GM21423 (cell line): ENCODE measurements around the gene KDR.

ENCODE experiments used
- ATAC-seq: cut with Tn5 transposase; IDR thresholded peaks from one replicate; pipeline ENCODE4 v1.9.1; 2021; ENCODE audit warnings: mild to moderate bottlenecking, moderate library complexity; ENCODE audit not compliant: unreplicated experiment

KDR gene

GRCh38 chr4:55125087-55125721 lies at the start of gene KDR:
Gene KDR (minus strand): TSS chr4:55125595. CDS start chr4:55125293, 302 bp downstream.
- no peak for ATAC-seq

- ATAC-seq, result no peak
Measured at GRCh38 chr4:55173580-55173979, 48.2 kb upstream of the KDR start.

- no peak for ATAC-seq
Measured at GRCh38 chr4:55172694-55173287, 47.4 kb upstream of the KDR start.

- ATAC-seq, result no peak
Measured at GRCh38 chr4:55170462-55170861, 45.1 kb upstream of the KDR start.

- no peak for ATAC-seq
Measured at GRCh38 chr4:55169352-55169961, 44.1 kb upstream of the KDR start.

GRCh38 chr4:55162396-55162795 lies 37.0 kb upstream of the KDR start:
- no peak for ATAC-seq

- no peak for ATAC-seq
Measured at GRCh38 chr4:55161739-55162138, 36.3 kb upstream of the KDR start.

- ATAC-seq, result no peak
Measured at GRCh38 chr4:55159851-55160250, 34.5 kb upstream of the KDR start.

- no peak for ATAC-seq
Measured at GRCh38 chr4:55158957-55159356, 33.6 kb upstream of the KDR start.

- ATAC-seq, result no peak
Measured at GRCh38 chr4:55157559-55158277, 32.3 kb upstream of the KDR start.

- no peak for ATAC-seq
Measured at GRCh38 chr4:55154933-55155332, 29.5 kb upstream of the KDR start.

GRCh38 chr4:55154290-55154880 lies 29.0 kb upstream of the KDR start:
- no peak for ATAC-seq

GRCh38 chr4:55143858-55144257 lies 18.5 kb upstream of the KDR start:
- no peak for ATAC-seq

GRCh38 chr4:55138367-55138766 lies 13.0 kb upstream of the KDR start:
- ATAC-seq, result no peak

GRCh38 chr4:55136634-55137033 lies 11.2 kb upstream of the KDR start:
- no peak for ATAC-seq

GRCh38 chr4:55133951-55134350 lies 8.6 kb upstream of the KDR start:
- no peak for ATAC-seq

GRCh38 chr4:55132775-55133174 lies 7.4 kb upstream of the KDR start:
- no peak for ATAC-seq

GRCh38 chr4:55127521-55127920 lies 2.1 kb upstream of the KDR start:
- no peak for ATAC-seq

- ATAC-seq, result no peak
Measured at GRCh38 chr4:55127053-55127452, 1.7 kb upstream of the KDR start.

- ATAC-seq, result no peak
Measured at GRCh38 chr4:55125763-55126541, 557 bp upstream of the KDR start.
